HL-60/S4 treated with retinoic acid at 250 ng/mL for 4 days and 3 days (cell line): ENCODE measurements around the gene KREMEN1.

ENCODE experiments used
- in situ Hi-C: fragments of 300-500 bp; cut with MboI; formaldehyde crosslinking; loops from 2 replicates; pipeline ENCODE4 v1.7.0; 2022; ENCODE audit warnings: low sequenced_read_pairs

KREMEN1 gene

GRCh38 chr22:29216873-29217666 is 144.2 kb downstream of the KREMEN1 start:
- in situ Hi-C loops = no loop called here
